Stimulated activated CD4-positive, alpha-beta T cell treated with anti-CD3 and anti-CD28 coated beads, Interleukin-12 subunit alpha, Interleukin-12 subunit beta, amount 100 ng/mL, for 4 hours (primary cell): ENCODE results near the gene MYLIP.
A peak's percentile ranks its signal among the peaks of the same experiment; 100 is the strongest.

Experiments
- DNase-seq: peaks from one replicate; pipeline ENCODE4 v3.0.0-alpha.2; 2020

Gene MYLIP

GRCh38 chr6:16128759-16129622 is at the start of gene MYLIP:
TSS of gene MYLIP (plus strand) at chr6:16129086. CDS start at chr6:16129323, 237 bp downstream.
- peak; percentile 97 for DNase-seq

GRCh38 chr6:16079354-16079753 is 49.5 kb upstream of the MYLIP start:
- DNase-seq: no peak

DNA sequence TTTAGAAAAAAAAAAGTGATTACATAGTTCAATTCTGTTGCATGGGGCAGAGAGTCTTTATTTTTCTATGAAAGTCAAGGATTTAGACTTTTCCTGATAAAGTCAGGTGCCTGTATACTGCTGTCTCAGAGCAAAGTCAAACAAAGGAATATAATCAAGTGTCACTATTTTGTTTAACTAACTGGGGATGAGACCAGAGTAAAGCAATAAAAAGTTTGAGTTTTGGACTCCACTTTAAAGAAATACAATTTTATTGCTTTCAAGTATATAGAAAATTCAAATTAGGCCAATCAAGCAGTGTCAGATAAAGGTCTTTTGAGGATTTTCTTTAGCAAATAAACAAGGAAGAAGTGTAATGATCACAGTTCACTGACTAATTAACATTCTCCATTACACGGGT is 48.7 kb upstream of the MYLIP start:
- DNase-seq: no peak

DNA sequence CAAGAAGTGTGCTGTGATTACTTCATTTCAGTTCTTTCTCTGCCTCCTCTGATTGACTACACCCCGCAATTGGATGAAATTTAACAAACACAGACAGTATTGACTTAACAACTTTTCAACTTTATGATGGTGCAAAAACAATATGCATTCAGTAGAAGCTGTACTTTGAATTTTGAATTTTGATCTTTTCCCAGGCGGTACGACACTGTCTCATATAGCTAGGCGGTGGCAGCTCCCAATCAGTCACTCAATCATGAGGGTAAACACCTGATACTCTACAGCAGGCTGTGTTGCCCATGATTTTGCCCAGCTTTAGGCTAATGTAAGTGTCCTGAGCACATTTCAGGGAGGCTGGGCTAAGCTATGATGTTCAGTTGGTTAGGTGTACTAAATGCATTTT is 47.6 kb upstream of the MYLIP start:
- DNase-seq: no peak

- no peak for DNase-seq
Measured at GRCh38 chr6:16082361-16082760, 46.5 kb upstream of the MYLIP start.

DNA sequence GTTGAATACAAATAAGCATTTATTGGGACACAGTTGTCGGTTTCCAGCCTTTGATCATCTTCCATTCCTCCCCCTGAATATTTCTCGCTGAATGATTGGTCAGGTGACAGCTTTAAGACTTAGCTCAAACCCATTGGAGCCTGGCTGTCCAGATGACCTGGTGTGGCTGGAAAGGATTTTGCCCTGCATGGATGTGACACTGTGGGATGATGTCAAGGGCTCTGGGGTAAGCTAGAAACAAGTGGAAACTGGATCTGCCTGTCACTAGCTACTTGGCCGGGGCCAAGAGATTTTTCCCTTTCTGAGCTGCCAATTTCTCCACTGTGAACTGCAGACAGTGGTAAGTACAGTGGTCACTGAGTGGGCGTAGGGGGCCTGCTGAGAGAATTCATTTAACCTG is 41.9 kb upstream of the MYLIP start:
- no peak for DNase-seq

DNA sequence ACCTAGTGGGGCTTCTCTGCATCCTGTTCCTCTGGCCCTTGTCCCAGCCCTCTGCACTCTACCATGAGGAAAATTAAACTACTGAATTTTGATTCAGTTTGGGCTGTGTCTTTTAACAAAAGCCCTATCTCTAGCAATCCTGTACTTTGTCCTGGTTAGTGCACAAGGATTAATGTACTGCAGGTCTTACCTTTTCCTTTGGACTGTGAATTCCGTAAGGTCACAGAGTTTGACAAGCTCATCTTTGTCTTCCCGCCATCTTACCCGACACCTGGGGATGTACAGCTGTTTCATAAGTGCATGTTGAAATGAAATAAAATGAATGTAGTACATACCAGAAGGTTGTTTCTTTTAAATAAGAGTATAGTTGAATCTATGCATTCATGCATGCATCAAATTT is 41.5 kb upstream of the MYLIP start:
- DNase-seq: no peak

DNA sequence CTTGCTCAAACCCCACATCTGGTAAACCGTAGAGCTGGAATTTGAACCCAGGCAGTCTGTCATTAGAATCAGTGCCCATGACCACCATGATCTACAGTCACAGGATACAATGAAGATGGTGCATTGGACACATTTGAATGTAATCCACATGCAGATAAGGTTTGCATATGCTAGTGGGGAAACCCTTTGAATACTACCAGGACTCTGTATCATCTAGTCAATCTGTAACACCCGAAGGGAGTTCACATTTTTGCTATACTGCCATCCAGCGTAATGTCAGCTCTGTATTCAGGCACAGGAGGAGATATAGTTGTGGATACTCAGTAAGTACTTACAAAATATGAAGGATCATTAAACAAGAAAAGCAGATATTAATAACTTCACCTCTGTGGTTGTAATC is 40.5 kb upstream of the MYLIP start:
- DNase-seq: no peak

DNA sequence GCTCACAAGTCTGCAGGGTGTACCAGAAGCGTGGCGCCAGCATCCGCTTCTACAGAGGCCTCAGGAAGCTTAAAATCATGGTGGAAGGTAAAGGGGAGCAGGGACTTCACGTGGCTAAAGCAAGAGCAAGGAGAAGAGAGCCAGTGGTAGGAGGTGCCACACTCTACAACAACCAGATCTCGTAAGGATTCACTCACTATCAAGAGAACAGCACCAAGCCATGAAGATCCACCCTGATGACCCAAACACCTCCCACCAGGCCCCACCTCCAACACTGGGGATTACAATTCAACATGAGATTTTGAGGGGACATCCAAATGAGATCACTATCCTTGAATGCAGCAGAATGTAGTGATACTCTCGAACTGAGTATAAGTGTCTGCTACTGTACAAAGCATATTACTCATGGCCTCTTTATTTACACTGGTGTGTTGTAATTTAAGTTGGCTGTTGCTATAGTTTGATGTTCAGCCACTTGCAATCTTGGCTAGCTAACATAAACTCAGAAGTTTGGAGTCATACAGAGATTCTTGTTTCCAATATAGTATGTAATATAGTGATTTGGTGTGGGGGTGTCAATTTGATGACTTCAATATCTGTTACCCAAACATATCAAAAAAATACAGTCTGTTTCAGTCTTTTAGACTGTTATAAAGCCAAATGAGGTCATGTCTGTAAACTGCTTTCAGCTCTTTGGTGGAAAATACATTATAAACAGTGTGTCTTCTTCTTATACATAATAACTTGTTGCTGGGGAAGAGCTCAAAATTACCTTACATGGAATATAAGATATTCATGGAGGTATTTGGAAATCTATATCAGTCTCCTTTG is 39.4 kb upstream of the MYLIP start:
- DNase-seq: no peak

DNA sequence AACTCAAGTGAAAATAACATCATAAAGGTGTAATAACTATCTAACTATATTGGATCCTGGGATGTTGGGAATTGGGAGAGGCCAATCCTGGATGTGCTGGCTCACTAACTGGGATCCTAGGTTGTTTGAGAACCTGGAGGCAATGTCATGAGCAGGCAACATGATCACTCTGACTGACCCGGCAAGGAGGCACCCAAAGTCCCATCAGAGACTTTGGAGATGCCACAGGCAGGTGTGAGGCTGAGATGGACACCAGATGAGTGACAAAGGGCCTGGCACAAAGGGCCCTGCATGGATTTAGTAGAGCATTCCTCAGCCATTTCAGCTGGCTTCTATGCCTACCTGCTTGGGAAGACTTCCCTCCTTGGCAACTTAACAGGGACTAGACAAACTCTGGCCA is 38.4 kb upstream of the MYLIP start:
- no peak for DNase-seq

DNA sequence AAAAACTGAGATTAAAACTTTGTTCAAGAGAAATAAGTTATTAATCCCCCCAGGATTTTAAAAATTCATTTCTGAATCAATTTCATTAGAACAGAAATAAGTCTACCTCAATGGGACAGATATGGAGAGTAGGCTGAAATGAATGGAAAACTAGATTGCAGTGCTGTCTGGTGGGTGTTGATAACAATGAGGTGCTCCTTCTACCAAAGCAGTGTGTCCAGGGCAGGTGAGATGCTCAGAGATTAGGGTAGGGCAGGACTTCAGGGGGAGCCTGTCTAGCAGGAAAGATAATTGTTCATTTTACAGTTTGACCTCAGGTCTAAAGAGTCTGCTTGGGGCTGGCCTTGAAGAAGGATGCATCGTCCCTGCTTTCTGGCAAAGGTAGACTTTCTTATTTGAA is 38.0 kb upstream of the MYLIP start:
- no peak for DNase-seq

DNA sequence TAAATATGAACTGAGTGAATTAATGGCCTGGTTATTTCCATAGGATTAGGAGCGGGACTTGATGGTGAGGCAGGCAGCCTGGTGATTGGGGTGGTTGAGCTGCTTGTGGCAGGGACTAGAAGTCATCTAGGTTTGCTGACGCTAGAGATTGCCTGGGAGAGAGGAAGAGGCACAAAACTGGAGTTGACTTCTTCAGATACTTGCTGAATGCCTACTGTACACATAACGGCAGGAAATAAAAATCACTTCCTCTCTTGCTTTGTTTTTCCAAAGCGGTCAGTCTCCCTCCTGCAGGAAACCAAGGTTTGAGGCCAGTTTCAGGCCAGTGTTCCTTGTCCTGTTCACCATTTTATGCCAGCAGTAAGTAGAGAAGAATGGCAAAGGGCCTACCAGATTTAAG is 36.7 kb upstream of the MYLIP start:
- no peak for DNase-seq

DNA sequence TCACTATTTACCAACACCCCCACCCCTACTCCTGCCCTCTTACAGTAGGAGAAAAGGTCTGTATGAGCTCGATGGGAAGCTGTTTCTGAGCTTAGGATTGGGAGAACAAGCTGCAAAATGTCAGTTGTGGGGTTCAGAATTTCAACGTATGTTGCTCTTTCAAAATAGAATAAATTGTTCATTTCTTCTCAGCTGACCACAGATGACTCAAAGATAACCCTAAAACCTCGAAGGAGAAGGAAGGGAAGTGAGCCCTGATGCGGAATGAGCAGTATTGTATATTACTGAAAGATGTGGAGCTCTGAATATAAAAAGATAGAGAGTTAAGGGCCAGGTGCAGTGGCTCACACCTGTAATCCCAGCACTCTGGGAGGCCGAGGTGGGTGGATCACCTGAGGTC is 35.9 kb upstream of the MYLIP start:
- no peak for DNase-seq

DNA sequence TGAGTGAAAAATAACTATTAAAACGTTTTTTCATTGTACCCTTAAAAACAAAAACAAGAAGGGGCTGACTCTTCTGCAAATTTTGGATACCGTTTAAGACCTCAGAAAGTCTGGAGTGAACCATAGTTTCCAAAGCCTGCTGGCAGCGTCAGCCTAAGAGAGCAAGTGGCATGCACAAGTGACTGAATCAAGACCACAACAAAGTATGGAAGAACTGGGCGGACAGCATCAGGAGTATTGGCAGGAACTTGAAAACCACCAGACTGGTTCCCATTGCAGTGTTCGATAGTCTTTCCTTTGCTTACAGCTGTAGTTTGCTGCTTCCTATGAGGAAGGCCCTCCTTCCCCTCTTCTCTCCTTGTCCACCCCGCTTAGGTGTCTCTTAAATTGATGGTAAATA is 33.7 kb upstream of the MYLIP start:
- DNase-seq: no peak

DNA sequence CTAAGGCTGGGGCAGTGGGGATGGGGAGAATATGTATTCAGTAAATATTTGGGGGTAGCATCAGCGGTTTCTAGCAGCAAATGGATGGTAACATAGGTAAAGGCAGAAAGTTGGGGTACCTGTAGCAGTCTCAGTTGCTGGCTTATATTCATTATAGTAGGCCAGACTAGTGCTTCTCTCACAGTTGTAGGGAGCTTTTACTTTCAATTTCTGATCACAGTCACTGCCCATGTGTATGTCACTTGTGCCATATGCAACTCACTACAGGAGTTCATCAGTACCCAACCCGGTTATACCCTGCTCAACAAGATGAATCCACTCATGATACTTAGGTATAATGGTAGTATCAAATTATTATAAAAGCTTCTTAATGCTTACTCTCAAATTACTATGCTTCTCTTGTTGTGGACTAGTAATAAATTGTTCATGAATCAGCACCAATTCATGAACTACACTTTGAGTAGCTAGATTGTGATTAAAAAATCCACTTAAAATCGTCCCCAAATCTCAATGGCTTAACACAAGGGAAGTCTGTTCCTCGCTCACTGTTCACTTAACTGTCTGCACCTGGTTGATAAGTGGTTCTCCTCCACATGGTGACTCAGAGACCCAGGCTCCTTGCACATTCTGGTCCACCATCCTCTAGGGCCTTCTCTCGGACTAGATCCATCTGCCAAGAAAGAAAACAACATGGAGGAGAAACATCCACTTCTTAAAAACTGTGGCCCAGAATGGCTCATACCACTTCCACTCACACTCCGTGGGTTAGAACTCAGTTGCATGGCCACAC is 31.3 kb upstream of the MYLIP start:
- DNase-seq: no peak

DNA sequence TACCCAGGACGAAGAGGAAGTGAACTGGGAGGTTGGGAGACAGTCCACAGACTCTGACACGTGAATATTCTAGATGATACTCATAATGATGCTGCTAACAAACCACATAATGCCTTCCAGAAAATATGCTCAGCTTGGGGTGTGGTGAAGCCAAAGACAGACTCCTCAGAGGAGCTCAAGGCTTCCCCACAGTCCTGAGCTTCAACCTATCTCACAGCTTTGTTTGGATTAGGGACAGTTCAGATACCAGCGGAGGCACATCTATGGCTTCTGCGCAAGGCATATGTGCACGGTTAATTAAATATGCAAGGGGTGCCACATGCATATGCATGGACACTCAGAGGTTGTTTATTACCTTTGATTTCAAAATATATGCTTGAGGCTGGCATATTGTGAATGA is 30.7 kb upstream of the MYLIP start:
- DNase-seq: no peak

- DNase-seq: no peak
Measured at GRCh38 chr6:16102208-16102607, 26.7 kb upstream of the MYLIP start.

DNA sequence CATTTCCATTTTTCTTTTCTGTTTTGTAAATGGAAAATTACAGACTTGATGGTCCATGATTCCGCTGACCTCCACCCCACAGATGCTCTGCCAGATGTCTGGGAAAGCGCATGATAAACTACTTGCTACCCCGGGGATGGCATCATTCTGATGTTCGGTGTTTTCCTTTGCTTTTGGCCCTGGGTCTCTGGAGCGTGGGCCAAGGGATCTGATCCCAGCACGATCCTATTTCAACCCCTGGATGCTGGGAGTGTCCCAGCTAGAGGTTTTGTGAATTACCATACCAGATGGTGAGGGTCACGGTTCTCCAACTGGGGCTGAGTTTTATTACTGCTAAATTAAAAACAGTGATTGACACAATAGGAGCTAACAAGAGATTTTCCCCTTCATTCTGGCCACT is 25.2 kb upstream of the MYLIP start:
- DNase-seq: no peak

GRCh38 chr6:16104624-16105433 is 24.1 kb upstream of the MYLIP start:
- no peak for DNase-seq

- DNase-seq: no peak
Measured at GRCh38 chr6:16105854-16106253, 23.0 kb upstream of the MYLIP start.

DNA sequence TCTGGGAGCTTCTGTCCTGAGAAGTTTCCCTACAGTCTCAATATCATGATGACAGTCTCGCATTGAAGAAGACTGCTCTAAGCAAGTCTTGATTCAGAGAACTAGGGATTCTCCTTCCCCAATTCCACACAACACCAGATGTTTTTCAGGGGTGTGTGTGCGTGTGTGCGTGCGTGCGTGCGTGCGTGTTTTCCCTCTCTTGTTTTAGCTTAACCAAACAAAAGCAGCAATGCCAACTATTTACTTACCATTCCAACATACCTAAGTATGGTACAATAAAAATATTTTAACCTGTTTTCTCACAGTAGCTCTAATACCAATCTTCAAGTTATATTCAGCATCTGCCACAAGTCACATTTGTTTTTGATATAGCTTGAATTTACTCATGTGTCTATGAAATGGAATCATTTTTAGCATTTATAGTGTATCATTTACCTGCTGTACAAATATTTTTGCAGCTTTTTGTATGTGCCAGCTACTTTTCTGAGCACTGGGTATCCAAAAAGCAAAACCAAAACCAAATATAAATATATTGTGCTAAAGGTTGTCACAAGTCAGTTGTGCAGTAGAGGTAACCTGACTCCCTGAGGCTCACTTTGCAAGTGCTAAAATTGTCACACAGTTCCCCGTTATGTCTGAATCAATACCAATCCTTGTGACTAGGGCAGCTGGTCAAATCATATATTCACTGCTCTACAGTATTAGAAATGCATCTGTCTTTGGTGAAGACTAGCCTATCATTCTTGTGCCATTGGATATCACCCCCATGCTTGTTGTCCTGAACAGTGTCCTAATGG is 21.7 kb upstream of the MYLIP start:
- no peak for DNase-seq

GRCh38 chr6:16108419-16108818 is 20.5 kb upstream of the MYLIP start:
- no peak for DNase-seq
